Measurements from ENCODE around the gene GALNT14.
A peak's percentile ranks its signal among the peaks of the same experiment; 100 is the strongest.

The GALNT14 gene

DNA sequence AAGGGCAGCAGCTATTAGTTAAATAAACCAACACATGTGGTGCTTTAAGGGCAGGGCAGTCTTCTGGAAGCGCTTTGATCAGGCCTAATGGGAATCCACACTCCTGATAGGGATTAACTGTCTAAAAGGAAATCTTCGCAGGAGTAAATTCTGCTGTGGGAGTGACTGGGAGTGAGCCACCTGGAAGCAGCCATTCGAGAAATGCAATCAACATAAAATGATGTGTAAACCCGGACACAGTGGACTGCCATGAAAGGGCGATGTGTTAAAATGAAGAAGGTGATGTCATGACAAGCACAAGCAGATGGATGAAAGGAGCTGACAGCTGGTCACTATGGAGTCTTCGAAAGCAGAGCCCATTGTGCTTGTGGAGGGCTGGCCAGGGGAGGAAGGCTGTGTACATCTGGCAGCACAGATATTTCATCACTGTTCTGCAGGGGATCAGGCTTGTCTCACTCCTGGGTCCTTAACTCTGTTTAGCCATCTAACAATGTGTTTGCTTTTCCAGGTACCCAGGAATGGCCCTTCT, 24.8 kb upstream of the GALNT14 start:
- TF ChIP-seq, protein P1, sequence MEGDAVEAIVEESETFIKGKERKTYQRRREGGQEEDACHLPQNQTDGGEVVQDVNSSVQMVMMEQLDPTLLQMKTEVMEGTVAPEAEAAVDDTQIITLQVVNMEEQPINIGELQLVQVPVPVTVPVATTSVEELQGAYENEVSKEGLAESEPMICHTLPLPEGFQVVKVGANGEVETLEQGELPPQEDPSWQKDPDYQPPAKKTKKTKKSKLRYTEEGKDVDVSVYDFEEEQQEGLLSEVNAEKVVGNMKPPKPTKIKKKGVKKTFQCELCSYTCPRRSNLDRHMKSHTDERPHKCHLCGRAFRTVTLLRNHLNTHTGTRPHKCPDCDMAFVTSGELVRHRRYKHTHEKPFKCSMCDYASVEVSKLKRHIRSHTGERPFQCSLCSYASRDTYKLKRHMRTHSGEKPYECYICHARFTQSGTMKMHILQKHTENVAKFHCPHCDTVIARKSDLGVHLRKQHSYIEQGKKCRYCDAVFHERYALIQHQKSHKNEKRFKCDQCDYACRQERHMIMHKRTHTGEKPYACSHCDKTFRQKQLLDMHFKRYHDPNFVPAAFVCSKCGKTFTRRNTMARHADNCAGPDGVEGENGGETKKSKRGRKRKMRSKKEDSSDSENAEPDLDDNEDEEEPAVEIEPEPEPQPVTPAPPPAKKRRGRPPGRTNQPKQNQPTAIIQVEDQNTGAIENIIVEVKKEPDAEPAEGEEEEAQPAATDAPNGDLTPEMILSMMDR (IDR thresholded peaks at IDR 0.05) = no peak

DNA sequence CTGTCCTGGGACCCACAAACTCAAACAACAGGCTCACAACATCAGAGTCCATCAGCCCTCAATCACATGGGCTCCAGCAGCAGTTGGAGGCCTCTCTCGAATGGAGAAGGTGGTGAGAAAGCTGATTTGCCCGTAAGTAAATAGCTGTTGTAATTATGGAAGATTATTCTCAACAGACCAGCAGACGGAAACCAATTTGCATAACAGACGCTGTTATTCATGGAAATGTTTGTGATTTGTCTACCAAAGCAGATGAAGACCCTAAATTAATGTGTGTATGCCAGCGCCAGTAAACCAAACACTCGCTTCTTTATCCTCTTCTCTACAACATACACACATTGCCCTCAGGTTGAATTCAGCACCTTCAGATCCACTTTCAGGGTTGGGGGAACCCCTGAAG, 23.4 kb upstream of the GALNT14 start:
- TF ChIP-seq, protein P1 (IDR thresholded peaks at IDR 0.05) = no peak

DNA sequence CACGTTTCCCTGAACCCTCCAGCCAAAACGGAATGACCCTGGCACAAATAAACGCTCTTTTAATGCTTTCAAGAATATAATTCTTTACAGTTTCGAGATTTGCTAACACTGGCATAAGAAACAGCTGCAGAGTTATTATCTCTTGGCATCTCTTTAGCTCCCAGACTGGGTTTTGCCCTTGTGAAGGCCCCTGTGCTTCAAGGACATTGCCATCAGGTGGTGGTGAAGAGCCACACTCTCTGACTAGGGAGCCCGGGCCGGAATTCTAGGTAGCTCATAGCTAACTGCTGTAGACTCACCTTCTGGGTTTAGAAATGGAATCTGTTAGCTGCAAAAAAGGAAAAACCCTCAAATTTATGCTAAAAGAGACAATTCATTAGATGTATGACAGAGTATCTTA, 13.3 kb upstream of the GALNT14 start:
- TF ChIP-seq, protein P1 (IDR thresholded peaks at IDR 0.05) = peak; percentile 28; the same call in 1 of the 2 replicates

DNA sequence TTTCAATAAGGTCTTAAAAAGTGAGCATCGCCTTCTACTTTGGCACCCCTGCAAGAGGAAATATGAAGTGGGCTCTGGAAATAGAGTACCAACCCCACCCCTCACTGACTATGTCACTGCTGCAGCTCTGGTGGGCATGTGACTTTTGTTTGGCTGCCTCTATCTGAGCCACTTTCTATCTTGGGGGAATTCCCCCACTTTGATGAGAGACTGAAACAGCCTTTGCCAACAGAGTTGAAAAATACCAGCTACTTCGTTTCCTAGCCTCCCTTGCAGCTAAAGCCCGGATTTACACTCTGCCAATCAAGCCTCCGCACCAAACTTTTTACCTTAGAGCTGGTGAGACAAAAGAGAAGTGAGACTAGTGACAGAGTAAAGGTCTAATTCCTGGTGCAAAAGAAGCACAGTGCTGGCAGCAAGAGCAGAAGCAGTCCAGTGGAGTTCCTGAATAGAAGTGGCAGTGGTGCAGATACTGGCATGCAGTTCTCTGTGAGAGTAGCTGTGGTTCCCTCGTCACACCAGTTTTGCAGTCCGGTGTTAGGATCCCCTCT, 12.0 kb upstream of the GALNT14 start:
- TF ChIP-seq, protein P1 (IDR thresholded peaks at IDR 0.05) = no peak

DNA sequence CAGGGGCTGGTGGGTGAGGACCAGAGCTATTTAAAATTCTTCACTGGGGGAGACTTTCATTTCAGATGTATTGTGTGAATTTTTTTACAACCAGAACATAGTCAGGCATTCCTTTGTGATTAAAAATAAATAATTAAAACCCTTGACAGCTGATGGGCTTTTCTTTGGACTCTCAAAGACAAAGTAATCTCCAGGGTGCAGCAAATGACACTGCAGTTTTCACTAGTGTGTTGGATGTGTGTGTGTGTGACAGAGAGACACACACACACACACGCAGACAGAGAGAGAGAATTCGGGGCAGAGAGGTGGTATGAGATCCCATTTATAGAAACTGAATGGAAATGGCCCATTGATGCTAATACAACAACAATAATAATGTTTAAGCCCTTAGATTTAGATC, 10.3 kb upstream of the GALNT14 start:
- TF ChIP-seq, protein P1 (IDR thresholded peaks at IDR 0.05) = no peak

DNA sequence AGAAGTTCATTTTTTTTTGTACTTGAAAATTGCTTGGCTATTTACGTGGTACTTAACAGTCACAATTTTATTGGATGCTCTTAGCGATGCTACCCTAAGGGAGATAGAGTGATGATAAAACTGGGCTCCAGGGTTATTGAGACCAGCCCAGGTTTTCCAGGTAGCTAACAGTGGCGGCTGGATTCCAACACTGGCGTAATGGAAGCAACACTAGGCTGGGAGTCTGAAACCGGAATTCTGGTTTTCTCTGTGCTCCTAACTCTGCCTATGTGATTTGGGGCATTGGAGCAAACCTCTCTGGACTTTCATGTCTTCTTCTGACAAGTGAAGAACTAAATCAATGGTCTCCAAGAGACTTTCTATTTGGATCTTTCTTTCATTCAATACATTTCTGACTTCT, 9.4 kb upstream of the GALNT14 start:
- TF ChIP-seq, protein P1 (IDR thresholded peaks at IDR 0.05) = no peak

DNA sequence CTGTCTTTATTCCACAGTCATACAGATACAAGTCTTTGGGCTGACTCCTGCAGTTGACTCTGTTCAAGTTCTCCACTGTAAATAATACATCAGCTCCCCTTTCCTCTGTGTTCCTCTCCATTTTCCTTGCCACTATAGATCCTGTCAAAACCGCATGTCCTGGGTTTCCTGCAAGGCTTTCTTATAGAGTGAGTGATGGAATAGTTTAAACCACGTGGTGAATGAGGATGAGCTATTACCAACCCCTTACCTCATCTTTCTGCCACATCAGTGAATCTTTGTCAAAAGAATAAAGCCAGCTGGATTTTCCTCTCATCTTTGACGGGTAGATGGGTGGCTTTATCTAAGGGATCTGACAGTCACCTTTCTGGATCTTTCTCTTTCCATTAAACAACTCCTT, 3.9 kb upstream of the GALNT14 start:
- TF ChIP-seq, protein P1 (IDR thresholded peaks at IDR 0.05) = no peak
